ENCODE results near the gene ATP6V1C2. TPM values are rescaled to one million over a fixed set of nuclear protein-coding genes. Genes with fewer than 3 reads are reported as not detected.

The ATP6V1C2 gene
- total RNA-seq, 4 donors from 2014 or later = not detected

DNA sequence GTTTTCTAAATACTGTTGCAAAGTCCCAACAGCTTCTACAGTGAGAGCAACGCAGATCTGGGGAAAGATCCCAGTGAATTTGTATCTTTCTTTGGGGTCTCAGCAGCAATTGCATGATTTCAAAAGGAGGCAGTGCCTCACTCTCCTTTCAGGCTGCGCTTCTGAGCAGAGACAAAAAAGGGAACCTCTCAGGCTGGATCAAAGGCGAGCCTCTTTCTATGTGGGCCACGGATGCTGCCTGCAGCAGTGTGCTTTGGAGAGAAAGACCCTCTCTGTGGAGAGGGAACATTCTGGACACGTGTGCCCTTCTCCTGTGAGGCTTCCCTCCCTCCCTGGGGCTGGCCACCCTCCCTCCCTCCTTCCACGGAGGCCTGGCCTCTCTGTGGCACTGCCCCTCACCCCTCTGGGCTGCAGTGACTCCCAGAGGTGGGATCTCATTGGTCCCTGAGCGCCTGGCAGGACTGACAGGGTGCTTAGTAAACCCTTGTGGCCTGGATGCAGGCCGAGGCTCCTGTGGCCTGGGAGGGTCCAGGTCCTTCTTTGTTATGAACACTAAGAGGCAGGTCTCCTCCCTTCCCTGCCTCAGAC lies 112.7 kb downstream of the ATP6V1C2 start:
- intact Hi-C loops (cut with DNase I; ENCODE audit: low total_unique reads) (loop anchor here (2.0 kb wide), 2 partner anchors 41 to 67 kb away; no protein-coding TSS in a partner anchor), in situ Hi-C loops (cut with MboI; ENCODE audit: low sequenced_read_pairs in 4 of 4) (loop anchor here in 2 of 4 donors (5.0 to 25.0 kb wide), 4 partner anchors 293 to 728 kb away; no protein-coding TSS in a partner anchor)
- TF ChIP-seq, protein P1, sequence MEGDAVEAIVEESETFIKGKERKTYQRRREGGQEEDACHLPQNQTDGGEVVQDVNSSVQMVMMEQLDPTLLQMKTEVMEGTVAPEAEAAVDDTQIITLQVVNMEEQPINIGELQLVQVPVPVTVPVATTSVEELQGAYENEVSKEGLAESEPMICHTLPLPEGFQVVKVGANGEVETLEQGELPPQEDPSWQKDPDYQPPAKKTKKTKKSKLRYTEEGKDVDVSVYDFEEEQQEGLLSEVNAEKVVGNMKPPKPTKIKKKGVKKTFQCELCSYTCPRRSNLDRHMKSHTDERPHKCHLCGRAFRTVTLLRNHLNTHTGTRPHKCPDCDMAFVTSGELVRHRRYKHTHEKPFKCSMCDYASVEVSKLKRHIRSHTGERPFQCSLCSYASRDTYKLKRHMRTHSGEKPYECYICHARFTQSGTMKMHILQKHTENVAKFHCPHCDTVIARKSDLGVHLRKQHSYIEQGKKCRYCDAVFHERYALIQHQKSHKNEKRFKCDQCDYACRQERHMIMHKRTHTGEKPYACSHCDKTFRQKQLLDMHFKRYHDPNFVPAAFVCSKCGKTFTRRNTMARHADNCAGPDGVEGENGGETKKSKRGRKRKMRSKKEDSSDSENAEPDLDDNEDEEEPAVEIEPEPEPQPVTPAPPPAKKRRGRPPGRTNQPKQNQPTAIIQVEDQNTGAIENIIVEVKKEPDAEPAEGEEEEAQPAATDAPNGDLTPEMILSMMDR (IDR thresholded peaks at IDR 0.05 in 4 of 5, conservative IDR thresholded peaks at IDR 0.05 in 1 of 5) = no peak
- no peak for TF ChIP-seq POLR2A (IDR thresholded peaks at IDR 0.05)
- Histone ChIP-seq H3K27ac (no peak overlapping the region), H3K4me3 (no peak overlapping the region), H3K9me3 (no peaks in the 10 kb centered on the region), H3K4me1 (peaks cover 0 to 4% of the 10 kb centered on the region in 2 donors), H3K36me3 (no peaks in the 10 kb centered on the region), H3K27me3 (peaks cover 0 to 9% (median 5%) of the 10 kb centered on the region in 3 donors)
- ATAC-seq (no peak), DNase-seq (no peak)

Other genes starting within 250 kb of the ATP6V1C2 start
- gene NOL10, start 31.7 kb upstream of the ATP6V1C2 start, total RNA-seq = 10 to 100 TPM; 22.6 to 44.6 (median 29.5) TPM
- 10 to 100 TPM; 32.0 to 72.4 (median 54.2) TPM for gene PDIA6, start 91.2 kb downstream of the ATP6V1C2 start, total RNA-seq
- not detected for gene KCNF1, start 190.3 kb downstream of the ATP6V1C2 start, total RNA-seq

Measured in gastrocnemius medialis (tissue), 4 donors.